Hepatocyte (in vitro differentiated cells): ENCODE results near the gene DOCK2. TPM values are rescaled to one million over a fixed set of nuclear protein-coding genes. Genes with fewer than 3 reads are reported as not detected.
A peak's percentile ranks its signal among the peaks of the same experiment; 100 is the strongest.

Source experiments
- DNase-seq: peaks from one replicate; pipeline ENCODE4 v3.0.0-alpha.2; 2016; ENCODE audit warnings: low spot score
- H2AFZ ChIP-seq: fragments of 200-600 bp; sonication (generic); 2 replicates; pipeline ENCODE4 v1.6.0; 2016; ENCODE audit warnings: antibody characterized with exemption, mild to moderate bottlenecking
- H3K27ac ChIP-seq: fragments of 200-600 bp; sonication (generic); 2 replicates; pipeline ENCODE4 v1.5.1; 2016; ENCODE audit warnings: mild to moderate bottlenecking
- H3K27me3 ChIP-seq: fragments of 200-600 bp; sonication (generic); 2 replicates; pipeline ENCODE4 v1.6.1; 2016
- H3K36me3 ChIP-seq: fragments of 200-600 bp; sonication (generic); replicated peaks from 2 replicates; pipeline ENCODE4 v1.5.1; 2016; ENCODE audit warnings: low read depth; ENCODE audit not compliant: insufficient read depth
- H3K4me1 ChIP-seq: fragments of 200-600 bp; sonication (generic); 2 replicates; pipeline ENCODE4 v1.5.1; 2016; ENCODE audit warnings: mild to moderate bottlenecking, moderate library complexity; ENCODE audit not compliant: insufficient read depth
- H3K4me2 ChIP-seq: fragments of 200-600 bp; sonication (generic); 2 replicates; pipeline ENCODE4 v1.6.0; 2016
- H3K4me3 ChIP-seq: fragments of 200-600 bp; sonication (generic); 2 replicates; pipeline ENCODE4 v1.5.1; 2016; ENCODE audit warnings: mild to moderate bottlenecking
- H3K79me2 ChIP-seq: fragments of 200-600 bp; sonication (generic); 2 replicates; pipeline ENCODE4 v1.6.0; 2017; ENCODE audit warnings: mild to moderate bottlenecking
- H3K9me2 ChIP-seq: fragments of 200-600 bp; sonication (generic); replicated peaks from 2 replicates; pipeline ENCODE4 v1.6.0; 2017; ENCODE audit warnings: mild to moderate bottlenecking; ENCODE audit not compliant: insufficient read depth
- H3K9me3 ChIP-seq: fragments of 200-600 bp; sonication (generic); 2 replicates; pipeline ENCODE4 v1.5.1; 2016; ENCODE audit warnings: low read depth, mild to moderate bottlenecking
- H4K20me1 ChIP-seq: fragments of 200-600 bp; sonication (generic); 2 replicates; pipeline ENCODE4 v1.6.0; 2016; ENCODE audit warnings: mild to moderate bottlenecking; ENCODE audit not compliant: insufficient read depth, poor library complexity, severe bottlenecking
- CTCF ChIP-seq: fragments of 200-600 bp; sonication (generic); IDR thresholded peaks from 2 replicates; pipeline ENCODE4 v1.5.1; 2016; ENCODE audit warnings: antibody characterized with exemption, mild to moderate bottlenecking; ENCODE audit not compliant: poor library complexity
- EZH2 ChIP-seq: fragments of 200-600 bp; sonication (generic); IDR thresholded peaks from 2 replicates; pipeline ENCODE4 v1.6.1; 2016; ENCODE audit warnings: antibody characterized with exemption, mild to moderate bottlenecking, borderline replicate concordance
- EZH2phosphoT487 ChIP-seq: fragments of 200-600 bp; sonication (generic); IDR thresholded peaks from one replicate; pipeline ENCODE4 v1.6.1; 2018; ENCODE audit warnings: antibody characterized with exemption, mild to moderate bottlenecking, low read depth, moderate library complexity; ENCODE audit not compliant: unreplicated experiment, severe bottlenecking
- WGBS: methylation state at CpG from one replicate; pipeline ENCODE4 v1.1.6; 2016; ENCODE audit warnings: low lambda C conversion rate; ENCODE audit errors: missing lambda C conversion rate; 5-methylcytosine and 5-hydroxymethylcytosine counted together
- polyA plus RNA-seq: library from polyadenylated mRNA; unstranded; fragments of >200 nt; fragmentation: Nextera tagmentation; extraction: Ambion mirVana; gene quantifications from 2 replicates; pipeline ENCODE4 v1.2.1, GENCODE V29; 2016
- total RNA-seq: library from RNA; depleted of rRNA; stranded (reverse); fragments of >200 nt; gene quantifications from 2 replicates; pipeline ENCODE4 v1.2.3, GENCODE V29; 2014

The DOCK2 gene
- total RNA-seq (0.48 and 0.60 TPM in 2 replicates), polyA plus RNA-seq (0.62 TPM in 1 of 2 replicates, not detected in the other)

GRCh38 chr5:169637085-169637548 is at the start of gene DOCK2:
TSS of gene DOCK2 (plus strand) at chr5:169637275. CDS start at chr5:169637327, 52 bp downstream.
- no peaks in the 10 kb centered on the region for H3K36me3 ChIP-seq
- peak within 1 kb of the TSS; percentile 76 for H3K4me2 ChIP-seq
- no peaks in the 10 kb centered on the region for H3K9me2 ChIP-seq
- 5% methylated on average over 26 of the region's 42 CpGs for WGBS
- H3K9me3 ChIP-seq = no peaks in the 10 kb centered on the region
- peaks cover 33% of the 10 kb centered on the region for H3K27me3 ChIP-seq
- no peak for TF ChIP-seq CTCF
- no peak for TF ChIP-seq EZH2phosphoT487
- peak; percentile 71 for TF ChIP-seq EZH2
- no peak within 1 kb of the TSS for H2AFZ ChIP-seq
- H3K4me1 ChIP-seq = no peaks in the 10 kb centered on the region
- H4K20me1 ChIP-seq = no peaks in the 10 kb centered on the region
- no peak within 1 kb of the TSS for H3K4me3 ChIP-seq
- no peak for DNase-seq
- no peak within 1 kb of the TSS for H3K27ac ChIP-seq
- H3K79me2 ChIP-seq = no peaks in the 10 kb centered on the region

GRCh38 chr5:169590602-169591001 is 46.5 kb upstream of the DOCK2 start:
- Histone ChIP-seq H3K9me2 (no peaks in the 10 kb centered on the region), H3K4me3 (no peak overlapping the region), H3K79me2 (peaks cover 20% of the 10 kb centered on the region), H3K27ac (no peak overlapping the region), H3K27me3 (no peaks in the 10 kb centered on the region), H3K36me3 (no peaks in the 10 kb centered on the region), H3K4me2 (no peak overlapping the region), H2AFZ (no peak overlapping the region), H4K20me1 (no peaks in the 10 kb centered on the region), H3K4me1 (no peaks in the 10 kb centered on the region), H3K9me3 (no peaks in the 10 kb centered on the region)
- TF ChIP-seq EZH2 (no peak), EZH2phosphoT487 (no peak), CTCF (no peak)
- 90% methylated on average over 3 of the region's 3 CpGs for WGBS
- no peak for DNase-seq

- no peak overlapping the region for H3K27ac ChIP-seq
- H3K9me3 ChIP-seq = no peaks in the 10 kb centered on the region
- H4K20me1 ChIP-seq = no peaks in the 10 kb centered on the region
- peaks cover 9% of the 10 kb centered on the region for H3K79me2 ChIP-seq
- H3K4me2 ChIP-seq = no peak overlapping the region
- H3K36me3 ChIP-seq = no peaks in the 10 kb centered on the region
- H3K4me1 ChIP-seq = no peaks in the 10 kb centered on the region
- no peak overlapping the region for H2AFZ ChIP-seq
- H3K27me3 ChIP-seq = no peaks in the 10 kb centered on the region
- H3K9me2 ChIP-seq = no peaks in the 10 kb centered on the region
- TF ChIP-seq EZH2phosphoT487 (no peak), CTCF (no peak)
- H3K4me3 ChIP-seq = no peak overlapping the region
- WGBS = 0% methylated on average over 1 of the region's 1 CpG
- DNase-seq = no peak
Observed at GRCh38 chr5:169591636-169592035, 45.4 kb upstream of the DOCK2 start.
